ENCODE data around the gene GYS2. TPM values are rescaled to one million over a fixed set of nuclear protein-coding genes. Genes with fewer than 3 reads are reported as not detected.

The GYS2 gene
- total RNA-seq, 1 donor from 2014 or later, result 0.98 TPM

- intact Hi-C loops (cut with DNase I), result no loop called here
- Histone ChIP-seq H3K27me3 (no peaks in the 10 kb centered on the region), H3K4me1 (no peaks in the 10 kb centered on the region), H3K36me3 (peaks cover 0 to 36% of the 10 kb centered on the region in 2 donors), H3K27ac (no peak overlapping the region), H3K4me3 (no peak overlapping the region), H3K9me3 (no peaks in the 10 kb centered on the region)
- DNase-seq (ENCODE audit: extremely low spot score in 2 of 2), result no peak
- TF ChIP-seq POLR2A (IDR thresholded peaks at IDR 0.05) (no peak), CTCF (IDR thresholded peaks at IDR 0.05) (no peak), POLR2AphosphoS5 (IDR thresholded peaks at IDR 0.05; ENCODE audit: insufficient read depth in 1 of 2, low read depth in 1 of 2) (no peak)
These were observed 29.6 kb upstream of the GYS2 start for GRCh38 chr12:21634245-21634644.

GRCh38 chr12:21631367-21631766, 26.7 kb upstream of the GYS2 start:
- Histone ChIP-seq H3K4me1 (no peaks in the 10 kb centered on the region), H3K27me3 (no peaks in the 10 kb centered on the region), H3K27ac (no peak overlapping the region), H3K4me3 (no peak overlapping the region), H3K9me3 (no peaks in the 10 kb centered on the region), H3K36me3 (peaks cover 0 to 18% of the 10 kb centered on the region in 2 donors)
- TF ChIP-seq POLR2A (IDR thresholded peaks at IDR 0.05) (no peak), CTCF (IDR thresholded peaks at IDR 0.05) (no peak), POLR2AphosphoS5 (IDR thresholded peaks at IDR 0.05; ENCODE audit: insufficient read depth in 1 of 2, low read depth in 1 of 2) (no peak)
- no peak for DNase-seq (ENCODE audit: extremely low spot score in 2 of 2)
- intact Hi-C loops (cut with DNase I), result no loop called here

GRCh38 chr12:21627924-21628323, 23.3 kb upstream of the GYS2 start:
- Histone ChIP-seq H3K4me3 (no peak overlapping the region), H3K36me3 (no peaks in the 10 kb centered on the region), H3K27me3 (no peaks in the 10 kb centered on the region), H3K9me3 (no peaks in the 10 kb centered on the region), H3K4me1 (no peaks in the 10 kb centered on the region), H3K27ac (no peak overlapping the region)
- no peak for DNase-seq (ENCODE audit: extremely low spot score in 2 of 2)
- no peak for TF ChIP-seq CTCF (IDR thresholded peaks at IDR 0.05)
- no peak for TF ChIP-seq POLR2AphosphoS5 (IDR thresholded peaks at IDR 0.05; ENCODE audit: insufficient read depth in 1 of 2, low read depth in 1 of 2)
- no peak for TF ChIP-seq POLR2A (IDR thresholded peaks at IDR 0.05)
- intact Hi-C loops (cut with DNase I), result no loop called here

- H3K4me3 ChIP-seq, result no peak overlapping the region
- H3K27ac ChIP-seq, result no peak overlapping the region
- TF ChIP-seq POLR2AphosphoS5 (IDR thresholded peaks at IDR 0.05; ENCODE audit: insufficient read depth in 1 of 2, low read depth in 1 of 2) (no peak), POLR2A (IDR thresholded peaks at IDR 0.05) (no peak), CTCF (IDR thresholded peaks at IDR 0.05) (no peak)
- peaks cover 6% of the 10 kb centered on the region for H3K4me1 ChIP-seq
- intact Hi-C loops (cut with DNase I), result no loop called here
- H3K27me3 ChIP-seq, result no peaks in the 10 kb centered on the region
- H3K9me3 ChIP-seq, result no peaks in the 10 kb centered on the region
- no peak for DNase-seq (ENCODE audit: extremely low spot score in 2 of 2)
- no peaks in the 10 kb centered on the region for H3K36me3 ChIP-seq
These were observed 13.9 kb upstream of the GYS2 start for GRCh38 chr12:21618566-21618965.

GRCh38 chr12:21617030-21617429, 12.4 kb upstream of the GYS2 start:
- Histone ChIP-seq H3K27me3 (no peaks in the 10 kb centered on the region), H3K4me3 (no peak overlapping the region), H3K36me3 (no peaks in the 10 kb centered on the region), H3K27ac (no peak overlapping the region), H3K9me3 (no peaks in the 10 kb centered on the region), H3K4me1 (peaks cover 6% of the 10 kb centered on the region)
- intact Hi-C loops (cut with DNase I), result no loop called here
- DNase-seq (ENCODE audit: extremely low spot score in 2 of 2), result no peak
- no peak for TF ChIP-seq POLR2A (IDR thresholded peaks at IDR 0.05)

GRCh38 chr12:21615431-21615830, 10.8 kb upstream of the GYS2 start:
- Histone ChIP-seq H3K9me3 (no peaks in the 10 kb centered on the region), H3K4me3 (no peak overlapping the region), H3K27ac (no peak overlapping the region), H3K4me1 (peaks cover 6% of the 10 kb centered on the region), H3K36me3 (no peaks in the 10 kb centered on the region), H3K27me3 (no peaks in the 10 kb centered on the region)
- intact Hi-C loops (cut with DNase I), result no loop called here
- DNase-seq (ENCODE audit: extremely low spot score in 2 of 2), result no peak
- TF ChIP-seq POLR2A (IDR thresholded peaks at IDR 0.05) (no peak), POLR2AphosphoS5 (IDR thresholded peaks at IDR 0.05; ENCODE audit: insufficient read depth in 1 of 2, low read depth in 1 of 2) (no peak), CTCF (IDR thresholded peaks at IDR 0.05) (no peak)
